Liver (tissue), 9 donors: ENCODE data around the gene MAML3. TPM values are rescaled to one million over a fixed set of nuclear protein-coding genes. Genes with fewer than 3 reads are reported as not detected.

Experiments
- DNase-seq: peaks from one replicate; pipeline ENCODE4 v3.0.0-alpha.2; 2017; ENCODE audit warnings: low spot score
- H3K27ac ChIP-seq, 2 donors: one replicate each; pipeline ENCODE4 v1.7.0; 2013; ENCODE audit warnings: inconsistent platforms in 2 of 2, low read length in 2 of 2, control low read depth in 1 of 2, low read depth in 1 of 2, mild to moderate bottlenecking in 1 of 2
- H3K27me3 ChIP-seq, 4 donors: one replicate each; pipeline versions ENCODE4 v1.6.1 to v1.7.0; 2013; ENCODE audit warnings: low read length in 3 of 4, inconsistent platforms in 1 of 4, mild to moderate bottlenecking in 1 of 4, moderate library complexity in 1 of 4; ENCODE audit not compliant: control insufficient read depth in 4 of 4, insufficient read depth in 4 of 4
- H3K36me3 ChIP-seq, 4 donors: one replicate each; pipeline versions ENCODE4 v1.6.1 to v1.7.0; 2013; ENCODE audit warnings: low read length in 3 of 4, mild to moderate bottlenecking in 3 of 4, low read depth in 1 of 4, moderate library complexity in 1 of 4; ENCODE audit not compliant: control insufficient read depth in 4 of 4, insufficient read depth in 3 of 4
- H3K4me1 ChIP-seq, 4 donors: one replicate each; pipeline versions ENCODE4 v1.6.1 to v1.7.0; 2013; ENCODE audit warnings: low read length in 3 of 4, mild to moderate bottlenecking in 3 of 4, moderate library complexity in 1 of 4; ENCODE audit not compliant: control insufficient read depth in 4 of 4, insufficient read depth in 4 of 4
- H3K4me3 ChIP-seq, 3 donors: one replicate each; pipeline versions ENCODE4 v1.6.1 to v1.7.0; 2013; ENCODE audit warnings: low read length in 3 of 3, control low read depth in 1 of 3, low read depth in 1 of 3, mild to moderate bottlenecking in 1 of 3
- H3K9ac ChIP-seq, 2 donors: one replicate each; pipeline ENCODE4 v1.7.0; 2013; ENCODE audit warnings: low read length in 2 of 2, mild to moderate bottlenecking in 2 of 2, moderate library complexity in 2 of 2, control low read depth in 1 of 2, low read depth in 1 of 2
- H3K9me3 ChIP-seq, 4 donors: one replicate each; pipeline versions ENCODE4 v1.6.1 to v1.7.0; 2013; ENCODE audit warnings: low read length in 3 of 4; ENCODE audit not compliant: control insufficient read depth in 4 of 4
- ATF3 ChIP-seq: IDR thresholded peaks from 2 replicates; pipeline ENCODE4 v1.6.1; 2016; ENCODE audit warnings: antibody characterized with exemption
- CTCF ChIP-seq: fragments of 150-350 bp; IDR thresholded peaks from 2 replicates; pipeline ENCODE4 v1.5.1; 2017; ENCODE audit warnings: improper control_type of control experiment, low read depth, low read length; ENCODE audit not compliant: missing input control
- EGR1 ChIP-seq, 2 donors: IDR thresholded peaks; 2 replicates each; pipeline ENCODE4 v1.6.1; 2016 to 2018; ENCODE audit warnings: antibody characterized with exemption in 2 of 2, low read depth in 2 of 2
- FOXA1 ChIP-seq: IDR thresholded peaks from 2 replicates; pipeline ENCODE4 v1.6.1; 2016; ENCODE audit warnings: antibody characterized with exemption
- FOXA2 ChIP-seq: IDR thresholded peaks from 2 replicates; pipeline ENCODE4 v1.6.1; 2016; ENCODE audit warnings: antibody characterized with exemption
- GABPA ChIP-seq, 2 donors: IDR thresholded peaks in 1 of 2; conservative IDR thresholded peaks in 1 of 2; 2 replicates each; pipeline ENCODE4 v1.6.1; 2016; ENCODE audit warnings: antibody characterized with exemption in 2 of 2, mild to moderate bottlenecking in 1 of 2, moderate library complexity in 1 of 2
- HNF4G ChIP-seq: IDR thresholded peaks from 2 replicates; pipeline ENCODE4 v1.6.1; 2016; ENCODE audit warnings: antibody characterized with exemption
- REST ChIP-seq: IDR thresholded peaks from 2 replicates; pipeline ENCODE4 v1.6.1; 2016; ENCODE audit warnings: antibody characterized with exemption, mild to moderate bottlenecking
- RXRA ChIP-seq, 2 donors: IDR thresholded peaks; 2 replicates each; pipeline ENCODE4 v1.6.1; 2017 to 2018; ENCODE audit warnings: antibody characterized with exemption in 2 of 2, mild to moderate bottlenecking in 1 of 2
- SP1 ChIP-seq: IDR thresholded peaks from 2 replicates; pipeline ENCODE4 v1.6.1; 2018; ENCODE audit warnings: antibody characterized with exemption, mild to moderate bottlenecking
- TAF1 ChIP-seq: conservative IDR thresholded peaks from 2 replicates; pipeline ENCODE4 v1.6.1; 2016; ENCODE audit warnings: antibody characterized with exemption, mild to moderate bottlenecking
- YY1 ChIP-seq: IDR thresholded peaks from 2 replicates; pipeline ENCODE4 v1.6.1; 2016; ENCODE audit warnings: antibody characterized with exemption, mild to moderate bottlenecking
- ZBTB33 ChIP-seq: IDR thresholded peaks from 2 replicates; pipeline ENCODE4 v1.6.1; 2016; ENCODE audit warnings: antibody characterized with exemption
- WGBS: extraction: QIAGEN DNeasy Blood & Tissue Kit; methylation state at CpG from one replicate; pipeline ENCODE4 v1.1.7; 2013; 5-methylcytosine and 5-hydroxymethylcytosine counted together
- polyA plus RNA-seq, 2 donors: library from polyadenylated mRNA; stranded (reverse) in 1 of 2; unstranded in 1 of 2; fragments of 200-250 nt in 1 of 2; fragments of >200 nt in 1 of 2; fragmentation: Nextera tagmentation in 1 of 2; extraction: Ambion mirVana in 1 of 2; gene quantifications; one replicate each; pipeline versions ENCODE4 v1.2.1 to v1.2.3, GENCODE V29; 2013 to 2015
- total RNA-seq, 2 donors: library from RNA; depleted of rRNA; stranded (reverse); fragments of >200 nt; gene quantifications; one replicate each; pipeline ENCODE4 v1.2.3, GENCODE V29; 2014
- donor health status: healthy.
- donor health status: healthy.
- donor health status: healthy.
- donor health status: healthy.
- donor health status: healthy.

MAML3 gene
- total and polyA plus RNA-seq, 4 donors = 1.3 to 4.3 (median 2.7) TPM

- TF ChIP-seq EGR1 (IDR thresholded peaks at IDR 0.05; ENCODE audit: low read depth in 2 of 2) (no peak), ATF3 (no peak), REST (no peak), FOXA2 (no peak), HNF4G (no peak), ZBTB33 (no peak), TAF1 (no peak), SP1 (no peak), CTCF (no peak), YY1 (no peak)
- Histone ChIP-seq H3K9me3 (no peaks in the 10 kb centered on the region), H3K36me3 (peaks cover 4 to 20% (median 9%) of the 10 kb centered on the region in 4 donors), H3K27ac (no peak overlapping the region), H3K4me1 (no peaks in the 10 kb centered on the region), H3K9ac (no peak overlapping the region), H3K4me3 (no peak overlapping the region), H3K27me3 (no peaks in the 10 kb centered on the region)
- 95% methylated on average over 2 of the region's 2 CpGs for WGBS
- DNase-seq = no peak
These were observed 443.9 kb downstream of the MAML3 start for GRCh38 chr4:139710073-139710472.

- DNase-seq = no peak
- H3K9ac ChIP-seq = no peak overlapping the region
- no peak overlapping the region for H3K27ac ChIP-seq
- H3K4me1 ChIP-seq = no peaks in the 10 kb centered on the region
- no peak overlapping the region for H3K4me3 ChIP-seq
- H3K36me3 ChIP-seq = peaks cover 4 to 22% (median 10%) of the 10 kb centered on the region in 4 donors
- H3K9me3 ChIP-seq = no peaks in the 10 kb centered on the region
- TF ChIP-seq RXRA (IDR thresholded peaks at IDR 0.05) (no peak), GABPA (IDR thresholded peaks at IDR 0.05 in 1 of 2, conservative IDR thresholded peaks at IDR 0.05 in 1 of 2) (no peak), CTCF (no peak), EGR1 (IDR thresholded peaks at IDR 0.05; ENCODE audit: low read depth in 2 of 2) (no peak), FOXA1 (no peak), ZBTB33 (no peak), SP1 (no peak), REST (no peak), HNF4G (no peak), YY1 (no peak)
- WGBS = 81% methylated on average over 1 of the region's 1 CpG
- H3K27me3 ChIP-seq = no peaks in the 10 kb centered on the region
These were observed 444.3 kb downstream of the MAML3 start for GRCh38 chr4:139709660-139710059.
